Measurements from ENCODE around the gene AHDC1.
"Not testable (repeated sequence)": the region's sequence is repeated elsewhere in the genome, so short reads cannot be mapped to it uniquely, and the experiment has no call there.

Gene AHDC1

DNA sequence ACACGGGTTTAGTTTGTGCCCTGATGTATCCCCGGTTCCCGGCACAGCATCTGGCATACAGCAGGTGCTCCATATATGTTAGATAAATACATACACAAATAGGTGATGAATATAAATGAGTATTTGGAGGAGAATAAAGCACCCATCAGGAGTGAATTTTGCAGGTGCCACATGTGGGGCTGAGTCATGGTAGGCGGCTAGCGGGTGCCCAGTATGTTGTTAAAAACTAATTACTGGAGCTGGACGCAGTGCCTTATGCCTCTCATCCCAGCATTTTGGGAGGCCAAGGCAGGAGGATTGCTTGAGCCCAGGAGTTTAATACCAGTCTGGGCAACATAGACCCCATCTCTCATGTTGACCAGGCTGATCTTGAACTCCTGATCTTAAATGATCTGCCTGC lies 97.2 kb downstream of the AHDC1 start:
- no peak for DNase-seq

GRCh38 chr1:27505420-27505680 lies 98.6 kb downstream of the AHDC1 start:
- DNase-seq = no peak

- DNase-seq = no peak
Observed at GRCh38 chr1:27504588-27505419, 99.1 kb downstream of the AHDC1 start.

DNA sequence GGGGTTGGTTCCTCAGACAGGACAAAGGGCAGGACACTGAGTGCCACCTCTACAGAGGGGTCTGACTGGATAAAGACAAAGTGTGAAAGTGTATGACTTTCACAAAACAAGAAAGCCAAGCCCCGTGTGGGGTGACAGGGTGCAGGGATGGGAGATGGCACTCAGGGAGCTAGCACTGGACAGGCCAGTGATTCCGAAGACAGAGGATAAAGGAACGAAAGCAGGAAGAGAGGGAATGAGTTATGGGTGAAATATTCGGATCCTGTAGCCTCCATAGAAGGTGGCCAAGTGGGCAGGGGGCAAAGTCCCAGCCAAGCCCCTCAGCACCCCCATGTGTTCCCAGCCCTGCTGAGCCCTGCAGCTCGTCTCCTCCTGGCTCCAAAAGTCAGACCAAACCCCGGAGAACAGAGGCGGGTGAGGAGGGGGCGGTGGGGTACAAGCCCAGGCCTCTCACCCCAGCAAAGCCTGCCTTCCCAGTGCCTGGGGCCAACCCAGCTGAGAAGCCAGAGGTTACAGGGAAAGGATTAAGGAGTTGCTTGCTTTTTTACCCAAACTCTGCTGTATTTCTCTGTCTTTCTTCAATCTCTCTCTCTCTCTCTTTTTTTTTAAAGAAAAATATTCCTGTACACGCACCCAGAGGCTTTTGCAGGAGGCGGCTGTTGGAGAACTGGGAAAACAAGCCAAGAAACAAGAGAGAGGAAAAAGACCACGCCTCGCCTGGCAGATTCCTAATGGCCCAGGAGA lies 99.9 kb downstream of the AHDC1 start:
- DNase-seq = no peak

- DNase-seq = no peak
Observed at GRCh38 chr1:27503033-27503432, 100.9 kb downstream of the AHDC1 start.

- not testable (repeated sequence) for DNase-seq
Observed at GRCh38 chr1:27501159-27501558, 102.8 kb downstream of the AHDC1 start.

DNA sequence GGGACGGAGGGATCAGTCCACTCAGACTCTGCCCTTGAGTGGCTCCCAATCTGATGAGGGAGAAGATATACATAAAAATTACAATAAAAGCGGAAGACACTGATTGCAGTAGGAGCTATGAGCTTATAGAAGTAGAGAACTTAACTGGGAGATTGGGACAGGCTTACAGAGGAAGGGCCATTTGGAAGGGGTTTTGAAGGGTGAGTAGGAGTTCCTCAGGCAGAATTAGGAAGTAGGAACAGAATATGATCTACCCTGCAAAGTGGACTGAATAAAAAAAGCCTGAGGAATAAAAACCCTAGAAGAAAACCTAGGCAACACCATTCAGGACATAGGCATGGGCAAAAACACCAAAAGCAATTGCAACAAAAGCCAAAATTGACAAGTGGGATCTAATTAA lies 104.8 kb downstream of the AHDC1 start:
- no peak for DNase-seq

GRCh38 chr1:27496604-27497155 lies 107.3 kb downstream of the AHDC1 start:
- no peak for DNase-seq

GRCh38 chr1:27492796-27493195 lies 111.1 kb downstream of the AHDC1 start:
- no peak for DNase-seq

- DNase-seq = no peak
Observed at GRCh38 chr1:27491748-27492700, 111.9 kb downstream of the AHDC1 start.

- DNase-seq = peak; percentile 87
Observed at GRCh38 chr1:27489973-27490741, 113.8 kb downstream of the AHDC1 start, which contains the start of gene WASF2. Gene WASF2, minus strand, starts transcription at chr1:27490167. Its CDS starts 61,277 bp downstream, at chr1:27428890.

DNA sequence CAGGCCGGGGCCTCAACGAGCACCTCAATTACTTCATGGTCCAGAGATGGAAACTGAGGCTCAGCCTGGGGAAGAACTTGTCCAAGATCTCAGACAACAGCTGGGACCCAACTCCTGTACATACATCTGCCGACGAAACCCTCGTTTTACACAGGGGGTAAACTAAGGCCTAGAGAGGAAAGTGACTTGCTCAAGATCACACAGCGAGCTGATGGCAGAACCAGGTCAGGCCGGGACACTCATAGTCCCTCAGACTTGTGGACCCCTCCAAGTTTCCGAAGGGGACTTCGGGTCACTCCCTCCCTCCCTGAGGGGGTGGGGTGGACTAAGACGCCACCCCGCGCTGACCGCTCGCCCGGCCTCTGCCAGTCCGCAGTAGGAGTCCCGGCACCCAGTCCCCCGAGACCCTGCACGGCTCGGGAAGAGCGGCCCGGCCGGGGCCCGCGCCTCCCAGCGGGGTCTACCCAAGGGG lies 114.4 kb downstream of the AHDC1 start:
- DNase-seq = no peak

GRCh38 chr1:27487966-27488884 lies 115.7 kb downstream of the AHDC1 start:
- no peak for DNase-seq

DNA sequence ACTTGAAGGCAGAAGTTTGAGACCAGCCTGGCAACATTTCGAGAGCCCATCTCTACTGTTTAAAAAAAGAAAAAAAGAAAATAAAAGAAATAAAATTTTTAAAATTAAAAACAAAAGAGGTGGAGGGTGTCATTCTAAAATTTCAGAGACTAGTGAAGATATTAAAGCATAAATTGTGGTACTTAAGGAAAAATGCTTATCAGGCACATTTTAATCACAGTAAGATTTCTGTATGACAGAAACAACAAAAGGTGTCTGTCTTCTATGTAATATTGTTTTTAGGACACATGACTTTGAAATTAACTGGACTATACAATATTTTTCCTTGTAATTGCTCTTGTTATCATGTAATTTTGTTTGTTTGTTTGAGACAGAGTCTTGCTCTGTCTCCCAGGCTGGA lies 118.6 kb downstream of the AHDC1 start:
- no peak for DNase-seq

Data from activated gamma-delta T cell (primary cell).